NCI-H2171 treated with DMSO at 0.1 percent for 48 hours (cell line): ENCODE data around the gene CBLB.
"Not testable (repeated sequence)": the region's sequence is repeated elsewhere in the genome, so short reads cannot be mapped to it uniquely, and the experiment has no call there.

ENCODE experiments used
- DNase-seq: peaks from one replicate; lab custom pipeline; 2025; lab: John Stamatoyannopoulos, UW

The CBLB gene

DNA sequence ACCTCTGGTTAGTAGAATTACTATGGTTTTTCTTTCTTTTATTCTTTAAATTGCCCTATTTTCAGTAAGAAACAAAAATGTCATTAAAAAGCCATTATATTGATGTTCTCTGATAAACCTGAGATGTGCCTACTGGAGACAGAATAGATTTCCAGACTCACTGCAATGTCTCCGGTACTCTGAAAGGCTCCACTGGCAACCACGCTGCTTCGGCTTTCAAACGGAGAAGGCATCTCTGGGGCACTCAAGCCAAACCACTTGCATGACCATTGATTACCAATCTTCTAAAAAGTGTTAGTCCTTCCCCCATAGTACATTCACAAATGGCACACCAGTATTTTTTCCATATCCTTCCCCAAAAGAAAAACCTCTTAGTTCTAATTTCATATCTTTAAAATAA lies 82.6 kb downstream of the CBLB start:
- DNase-seq, result no peak

DNA sequence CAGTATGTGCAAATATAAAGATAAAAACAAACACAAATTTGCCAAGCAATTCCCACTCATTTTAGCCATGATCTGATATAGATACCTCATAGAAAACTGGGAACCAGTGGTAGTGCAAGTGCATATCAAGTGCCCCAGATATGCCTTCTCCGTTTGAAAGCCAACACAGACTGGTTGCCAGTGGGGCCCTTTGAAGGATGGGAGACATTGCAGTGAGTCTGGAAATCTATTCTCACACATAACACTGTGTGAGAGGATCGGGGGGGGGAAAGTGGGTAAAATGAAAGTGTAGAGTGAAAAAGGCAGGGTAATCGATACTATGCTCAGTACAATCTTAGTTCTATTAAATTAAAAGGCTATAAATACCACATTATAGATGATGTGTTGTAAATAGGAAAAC lies 83.0 kb downstream of the CBLB start:
- no peak for DNase-seq

DNA sequence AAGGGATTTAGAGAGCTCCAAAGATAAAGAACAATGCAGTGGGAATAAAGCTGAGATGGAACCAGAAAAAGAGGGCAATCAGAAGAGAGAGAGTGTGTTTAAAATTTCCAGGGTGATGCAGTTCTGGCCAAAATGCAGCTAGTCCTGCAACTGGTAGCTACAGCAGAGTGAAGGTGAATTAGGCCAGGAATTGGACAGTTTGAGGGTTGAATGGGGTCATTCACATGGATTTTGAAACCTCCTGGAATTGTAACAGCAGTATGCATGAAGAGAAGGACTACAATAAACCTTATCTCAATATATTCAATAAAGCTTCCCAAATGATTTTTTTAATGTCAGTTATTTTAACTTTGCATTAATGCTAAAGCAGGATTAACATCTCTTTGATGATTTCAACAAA lies 85.2 kb downstream of the CBLB start:
- DNase-seq, result no peak

DNA sequence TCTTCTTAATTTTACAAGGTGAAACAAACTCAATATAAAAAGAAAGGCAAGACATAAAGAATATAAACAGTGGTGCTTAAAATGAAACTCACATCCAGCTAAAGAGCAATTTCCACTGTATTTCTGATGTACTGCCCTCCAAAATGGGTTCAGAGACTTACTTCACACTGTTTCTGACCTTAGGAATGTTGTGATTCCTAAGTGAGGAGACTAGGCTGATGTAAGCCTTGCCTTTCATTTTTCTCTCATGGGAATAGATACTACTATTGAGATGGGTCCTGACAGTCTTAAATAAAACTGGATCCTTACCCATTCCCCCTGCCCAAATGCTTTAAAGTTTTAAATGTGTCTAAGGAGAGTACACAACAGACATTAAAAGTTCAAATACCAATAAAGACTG lies 86.9 kb downstream of the CBLB start:
- DNase-seq, result no peak

DNA sequence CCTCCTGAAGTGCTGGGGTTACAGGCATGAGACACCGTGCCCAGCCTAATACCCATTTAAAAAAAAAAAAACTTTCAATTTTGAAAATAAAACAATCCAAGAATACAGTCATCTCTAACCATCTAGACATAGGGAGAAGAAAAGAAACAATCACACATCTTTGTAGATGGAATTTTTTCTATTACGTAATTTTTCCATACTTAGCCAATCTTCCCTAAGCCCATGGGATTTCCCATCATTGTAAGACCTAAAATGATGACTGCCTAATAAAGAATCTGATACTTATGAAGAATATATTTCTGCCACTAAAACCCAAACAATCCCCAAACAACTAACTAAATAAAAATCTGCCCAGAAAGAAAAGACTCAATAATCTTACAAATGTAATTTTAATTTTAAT lies 88.7 kb downstream of the CBLB start:
- DNase-seq, result no peak

DNA sequence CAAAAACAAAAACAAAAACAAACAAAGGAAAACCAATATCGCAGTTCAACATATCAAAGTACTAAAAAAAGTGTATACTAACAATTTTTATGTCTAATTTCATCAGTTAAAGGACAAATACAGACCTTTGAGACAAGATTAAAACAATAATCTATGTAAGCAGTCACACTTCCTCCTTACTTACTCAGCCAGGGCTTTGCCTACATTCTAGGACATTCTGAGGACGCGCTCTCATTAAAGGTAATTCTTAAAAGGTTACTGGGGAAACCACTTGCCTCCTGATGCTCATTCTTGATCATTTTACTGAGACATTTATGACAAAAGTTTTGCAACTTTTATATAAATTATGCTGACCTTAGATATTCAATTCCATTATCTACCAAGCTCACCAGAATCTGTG lies 93.4 kb downstream of the CBLB start:
- no peak for DNase-seq

DNA sequence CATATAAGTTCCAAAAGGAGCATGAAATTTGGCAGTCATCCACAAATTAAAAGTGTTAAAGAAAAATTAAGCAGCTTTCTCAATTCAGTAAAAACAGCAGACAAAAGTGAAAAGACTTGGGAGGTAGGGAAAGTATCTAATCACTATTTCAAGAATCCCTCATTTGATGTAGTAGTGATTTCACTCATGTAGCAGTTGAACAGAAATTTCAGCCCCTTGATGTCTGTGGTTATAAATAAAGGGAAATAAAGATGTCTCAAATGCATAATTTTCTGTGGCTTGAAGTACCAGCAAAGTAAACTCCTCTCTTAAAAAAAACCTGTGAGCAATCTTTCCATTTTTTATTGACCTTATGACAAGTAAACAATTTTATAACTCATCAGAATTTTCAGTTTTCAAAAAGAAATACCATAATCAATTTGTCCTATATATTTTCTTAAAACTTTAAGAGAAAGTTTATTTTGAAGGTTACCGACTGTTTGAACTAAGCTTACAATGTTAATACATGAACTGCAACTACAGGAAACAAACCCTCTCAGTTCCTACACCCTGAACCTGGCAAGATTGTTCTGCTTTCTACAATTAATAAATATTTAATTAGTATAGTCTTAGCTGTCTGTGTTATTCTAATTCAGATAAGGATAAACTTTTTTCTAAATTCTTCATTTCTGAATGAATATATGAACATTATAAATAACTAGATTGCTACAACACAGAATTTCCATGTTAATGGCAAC lies 94.2 kb downstream of the CBLB start:
- DNase-seq, result no peak

DNA sequence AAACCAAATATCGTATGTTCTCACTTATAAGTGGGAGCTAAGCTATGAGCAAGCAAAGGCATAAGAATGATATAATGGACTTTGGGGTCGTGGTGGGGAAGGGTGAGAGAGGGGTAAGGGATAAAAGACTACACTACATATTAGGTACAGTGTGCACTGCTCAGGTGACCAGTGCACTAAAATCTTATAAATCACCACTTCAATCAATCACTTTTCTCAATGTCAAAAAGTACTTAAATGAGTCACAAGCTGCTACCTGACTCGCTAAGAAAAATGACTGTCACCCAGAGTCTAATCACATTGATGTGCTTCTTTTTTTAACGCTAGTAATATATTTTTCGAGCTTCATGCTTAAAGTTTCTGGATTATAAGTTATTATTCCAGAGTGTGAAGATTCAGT lies 95.5 kb downstream of the CBLB start:
- DNase-seq, result no peak

DNA sequence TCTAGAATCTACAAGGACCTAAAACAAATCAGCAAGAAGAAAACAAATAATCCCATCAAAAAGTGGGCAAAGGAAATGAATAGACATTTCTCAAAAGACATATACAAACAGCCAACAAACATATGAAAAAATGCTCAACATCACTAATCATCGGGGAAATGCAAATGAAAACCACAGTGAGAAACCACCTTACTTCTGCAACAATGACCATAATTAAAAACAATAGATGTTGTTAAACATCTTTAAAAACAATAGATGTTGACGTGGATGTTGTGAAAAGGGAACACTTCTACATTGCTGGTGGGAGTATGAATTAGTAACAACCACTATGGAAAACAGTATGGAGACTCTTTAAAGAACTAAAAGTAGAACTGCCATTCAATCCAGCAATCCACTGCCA lies 96.2 kb downstream of the CBLB start:
- no peak for DNase-seq

DNA sequence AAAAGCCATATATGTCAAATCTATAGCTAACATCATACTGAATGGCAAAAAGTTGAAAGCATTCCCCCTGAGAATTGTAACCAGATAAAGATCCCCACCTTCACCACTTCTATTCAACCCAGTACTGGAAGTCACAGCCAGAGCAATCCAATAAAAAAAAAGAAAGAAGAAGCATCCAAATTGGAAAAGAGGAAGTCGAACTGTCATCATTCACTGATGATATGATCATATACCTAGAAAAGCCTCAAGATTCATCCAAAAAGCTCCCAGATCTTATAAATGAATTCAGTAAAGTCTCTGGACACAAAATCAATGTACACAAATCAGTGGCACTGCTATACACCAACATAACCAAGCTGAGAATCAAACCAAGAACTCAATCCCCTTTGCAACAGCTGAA lies 97.4 kb downstream of the CBLB start:
- DNase-seq, result no peak

DNA sequence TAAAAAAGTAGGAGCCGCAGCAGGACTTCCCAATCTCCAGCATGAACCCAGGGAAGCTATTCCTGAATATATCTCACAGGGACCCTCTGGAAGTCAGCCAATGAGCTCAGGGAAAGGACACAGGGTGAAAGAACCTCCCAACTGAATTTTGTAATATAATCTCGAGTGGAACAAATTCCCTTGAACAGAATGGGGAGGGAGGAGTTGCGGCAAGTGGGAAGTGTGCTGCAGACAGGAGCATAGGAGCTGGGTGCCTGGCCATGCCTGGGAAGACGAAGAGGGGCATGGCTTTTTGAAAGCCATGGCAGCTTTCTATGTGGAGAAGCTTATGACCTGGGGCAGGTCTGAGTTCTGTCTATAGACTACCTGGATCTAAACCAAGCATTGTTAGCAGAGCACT lies 98.4 kb downstream of the CBLB start:
- no peak for DNase-seq

DNA sequence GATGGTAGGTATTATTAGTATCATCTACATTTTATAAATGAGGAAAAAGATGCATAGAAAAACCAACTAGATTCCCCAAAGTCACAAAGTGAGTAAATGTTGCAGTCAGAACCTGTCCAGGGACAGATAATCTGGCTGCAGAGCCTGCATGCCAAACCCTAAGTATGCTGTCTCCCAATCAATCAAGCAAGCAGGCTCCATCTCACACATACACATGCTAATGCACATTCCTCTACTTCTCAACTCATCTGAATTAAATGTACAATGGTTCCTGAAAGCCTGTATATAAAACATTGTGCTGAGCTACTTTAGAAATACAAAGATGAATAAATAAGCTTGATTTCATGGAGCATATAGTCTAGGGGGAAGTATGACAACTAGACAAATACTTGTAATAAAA lies 101.0 kb downstream of the CBLB start:
- no peak for DNase-seq

DNA sequence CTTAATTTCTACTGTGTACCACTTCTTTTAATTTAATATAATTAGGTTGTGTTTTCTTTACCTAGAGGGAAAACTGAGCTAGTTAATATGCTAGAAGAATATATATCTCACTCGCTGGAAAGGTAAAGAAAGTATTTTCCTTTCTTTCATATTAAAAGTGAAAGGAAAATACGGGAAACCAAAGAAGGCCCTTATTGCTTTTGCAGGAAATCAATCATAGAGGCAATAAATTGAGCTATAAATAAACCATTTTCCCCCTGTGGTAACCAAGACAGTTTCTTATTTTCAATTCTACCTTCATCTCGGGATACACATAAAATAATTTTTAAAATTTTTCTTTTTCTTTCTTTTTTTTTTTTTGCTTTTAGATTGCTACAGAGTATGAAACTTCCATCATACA lies 101.6 kb downstream of the CBLB start:
- no peak for DNase-seq

DNA sequence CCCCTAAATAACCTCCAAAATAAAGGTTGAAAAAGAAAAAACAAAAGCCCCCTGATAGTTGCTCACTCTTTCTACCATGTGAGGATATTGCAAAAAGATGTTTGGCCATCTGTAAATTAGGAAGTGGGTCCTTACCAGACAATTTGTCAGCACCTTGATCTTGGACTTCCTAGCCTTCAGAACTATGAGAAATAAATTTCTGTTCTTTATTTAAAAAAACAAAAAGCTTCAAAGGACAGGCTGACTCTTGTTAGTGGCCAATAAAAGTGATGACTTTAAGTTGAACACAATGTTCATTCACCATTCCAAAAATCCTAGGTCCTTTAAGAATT lies 103.5 kb downstream of the CBLB start:
- DNase-seq, result no peak

DNA sequence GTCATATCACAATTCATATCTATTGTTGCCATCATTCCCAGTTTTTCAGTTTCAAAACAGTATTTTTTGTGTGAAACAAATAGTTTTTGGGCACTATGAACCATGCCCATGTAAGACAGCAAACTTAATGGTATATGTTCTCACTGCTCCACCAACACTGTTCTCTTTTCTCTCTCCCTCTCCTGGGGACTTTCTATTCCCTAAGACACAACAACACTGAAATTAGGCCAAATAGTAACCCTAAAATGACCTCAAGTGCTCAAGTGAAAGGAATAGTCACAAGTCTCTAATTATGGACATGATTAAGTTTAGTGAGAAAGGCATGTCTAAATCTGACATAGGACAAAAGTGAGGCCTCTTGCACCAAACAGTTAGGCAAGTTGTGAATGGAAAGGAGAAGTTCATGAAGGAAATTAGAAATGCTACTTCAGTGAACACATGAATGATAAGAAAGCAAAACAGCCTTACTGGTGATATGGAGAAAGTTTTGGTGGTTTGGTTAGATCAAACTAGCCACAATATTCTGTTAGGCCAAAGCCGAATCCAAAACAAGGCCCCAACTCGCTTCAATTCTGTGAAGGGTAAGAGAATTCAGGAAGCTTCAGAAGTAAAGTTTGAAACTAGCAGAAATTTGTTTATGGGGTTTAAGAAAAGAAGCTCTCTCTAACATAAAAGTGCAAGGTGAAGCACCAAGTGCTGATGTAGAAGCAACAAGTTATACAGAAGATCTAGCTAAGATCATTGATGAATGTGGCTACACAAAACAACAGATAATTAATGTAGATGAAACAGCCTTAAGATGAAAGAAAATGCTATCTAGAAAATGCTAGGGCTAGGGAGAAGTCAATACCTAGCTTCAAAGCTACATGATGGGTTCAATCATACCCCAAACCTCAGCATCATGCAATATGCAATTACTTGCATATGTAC lies 104.2 kb downstream of the CBLB start:
- DNase-seq, result no peak

DNA sequence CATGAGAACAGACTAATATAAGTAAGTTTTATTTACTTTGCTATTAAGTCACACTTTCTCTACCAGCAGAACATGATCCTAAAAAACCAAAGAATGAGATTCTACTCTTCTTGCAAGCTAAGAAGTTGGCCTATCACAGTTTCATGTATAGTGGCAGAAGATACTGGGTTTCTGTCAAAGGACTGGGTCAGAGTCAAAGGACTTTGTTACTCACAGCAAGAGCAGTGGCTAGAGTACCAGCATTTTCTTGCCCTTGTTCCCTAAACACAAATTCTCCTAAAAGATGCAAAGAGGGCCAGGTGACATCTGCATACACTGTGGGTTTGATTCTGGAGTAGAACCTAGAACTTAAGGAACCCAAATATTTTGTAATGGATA lies 105.2 kb downstream of the CBLB start:
- DNase-seq, result no peak

DNA sequence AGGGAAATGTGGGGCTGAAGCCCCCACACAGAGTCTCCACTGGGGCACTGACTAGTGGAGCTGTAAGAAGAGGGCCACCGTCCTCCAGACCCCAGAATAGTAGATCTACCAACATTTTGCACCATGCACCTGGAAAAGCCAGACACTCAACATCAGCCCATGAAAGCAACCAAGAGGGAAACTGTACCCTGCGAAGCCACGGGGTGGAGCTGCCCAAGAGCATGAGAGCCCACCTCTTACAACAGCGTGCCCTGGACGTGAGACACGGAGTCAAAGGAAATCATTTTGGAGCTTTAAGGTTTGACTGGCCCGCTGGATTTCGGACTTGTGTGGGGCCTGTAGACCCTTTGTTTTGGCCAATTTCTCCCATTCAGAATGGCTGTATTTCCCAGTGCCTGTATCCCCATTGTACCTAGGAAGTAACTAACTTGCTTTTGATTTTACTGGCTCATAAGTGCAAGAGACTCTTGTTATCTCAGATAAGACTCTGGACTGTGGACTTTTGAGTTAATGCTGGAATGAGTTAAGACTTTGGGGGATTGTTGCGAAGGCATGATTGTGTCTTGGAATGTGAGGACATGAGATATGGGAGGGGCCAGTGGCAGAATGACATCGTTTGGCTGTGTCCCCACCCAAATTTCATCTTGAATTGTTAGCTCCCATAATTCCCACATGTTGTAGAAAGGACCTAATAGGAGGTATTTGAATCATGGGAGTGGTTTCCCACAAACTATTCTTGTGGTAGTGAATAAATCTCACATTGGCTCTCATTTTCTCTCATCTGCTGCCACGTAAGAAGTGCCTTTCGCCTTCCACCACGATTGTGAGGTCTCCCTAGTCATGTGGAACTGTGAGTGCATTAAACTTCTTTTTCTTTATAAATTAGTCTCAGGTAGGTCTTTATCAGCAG lies 105.8 kb downstream of the CBLB start:
- no peak for DNase-seq

DNA sequence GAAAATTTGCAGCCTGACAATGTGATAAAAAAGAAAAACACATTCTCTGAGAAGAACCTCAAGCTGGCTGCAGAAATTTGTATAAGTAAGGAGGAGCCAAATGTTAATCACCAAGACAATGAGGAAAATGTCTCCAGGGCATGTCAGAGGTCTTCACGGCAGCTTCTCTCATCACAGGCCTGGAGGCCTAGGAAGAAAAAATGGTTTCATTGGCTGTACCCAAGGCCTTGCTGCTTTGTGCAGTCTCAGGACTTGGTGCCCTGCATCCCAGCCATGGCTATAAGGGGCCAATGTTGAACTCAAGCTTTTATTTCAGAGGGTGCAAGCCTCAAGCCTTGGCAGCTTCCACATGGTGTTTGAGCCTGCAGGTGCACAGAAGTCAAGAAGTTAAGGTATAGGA lies 106.6 kb downstream of the CBLB start:
- not testable (repeated sequence) for DNase-seq

DNA sequence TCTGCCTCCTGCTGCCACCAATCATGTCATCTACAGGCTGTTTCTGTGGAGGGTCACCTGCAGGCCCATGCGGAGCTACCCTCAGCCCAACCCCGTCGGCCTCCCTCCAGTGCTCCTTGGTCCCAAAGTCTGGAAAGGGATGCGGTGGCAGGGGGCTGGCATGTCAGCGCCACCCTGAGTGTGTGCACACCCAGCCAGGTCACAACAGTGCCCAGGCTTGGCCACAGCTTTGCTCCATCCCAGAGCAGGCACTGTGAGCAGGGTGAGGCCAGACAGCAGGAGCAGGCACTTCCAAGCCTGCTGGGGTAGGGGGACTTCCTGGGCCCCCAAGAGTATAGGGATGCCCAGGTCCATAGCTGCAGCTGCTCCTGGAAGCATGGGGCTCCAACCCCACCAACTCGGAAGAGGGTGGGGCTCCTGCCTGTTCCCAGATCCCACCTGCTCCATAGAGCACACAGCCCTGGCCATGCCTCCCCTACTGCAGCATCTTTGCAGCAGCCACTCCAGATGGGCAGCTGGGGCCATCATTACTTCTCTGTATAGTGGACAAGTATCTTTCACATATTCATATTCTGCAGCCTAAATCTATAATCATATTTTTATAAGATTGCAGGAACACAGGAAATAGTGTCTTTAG lies 109.3 kb downstream of the CBLB start:
- DNase-seq, result no peak

DNA sequence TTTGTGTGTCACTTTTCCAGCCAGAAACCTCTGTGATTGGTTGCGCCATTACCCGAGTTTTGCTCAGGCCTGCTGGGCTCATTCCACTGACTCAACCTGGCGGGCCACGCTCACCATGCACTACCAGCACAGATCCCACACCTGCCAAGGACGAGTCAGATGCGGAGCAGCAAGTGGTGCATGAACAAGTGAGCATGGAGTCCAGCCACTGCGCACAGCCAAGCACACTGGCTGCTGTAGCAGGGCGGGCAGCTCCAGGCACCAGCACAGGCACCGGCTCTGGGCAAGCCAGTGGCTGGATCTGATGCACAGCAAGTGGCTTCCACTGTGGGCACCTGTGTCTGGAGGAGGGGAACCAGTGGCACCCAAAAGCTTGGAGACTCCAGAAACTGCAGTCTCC lies 110.4 kb downstream of the CBLB start:
- no peak for DNase-seq

DNA sequence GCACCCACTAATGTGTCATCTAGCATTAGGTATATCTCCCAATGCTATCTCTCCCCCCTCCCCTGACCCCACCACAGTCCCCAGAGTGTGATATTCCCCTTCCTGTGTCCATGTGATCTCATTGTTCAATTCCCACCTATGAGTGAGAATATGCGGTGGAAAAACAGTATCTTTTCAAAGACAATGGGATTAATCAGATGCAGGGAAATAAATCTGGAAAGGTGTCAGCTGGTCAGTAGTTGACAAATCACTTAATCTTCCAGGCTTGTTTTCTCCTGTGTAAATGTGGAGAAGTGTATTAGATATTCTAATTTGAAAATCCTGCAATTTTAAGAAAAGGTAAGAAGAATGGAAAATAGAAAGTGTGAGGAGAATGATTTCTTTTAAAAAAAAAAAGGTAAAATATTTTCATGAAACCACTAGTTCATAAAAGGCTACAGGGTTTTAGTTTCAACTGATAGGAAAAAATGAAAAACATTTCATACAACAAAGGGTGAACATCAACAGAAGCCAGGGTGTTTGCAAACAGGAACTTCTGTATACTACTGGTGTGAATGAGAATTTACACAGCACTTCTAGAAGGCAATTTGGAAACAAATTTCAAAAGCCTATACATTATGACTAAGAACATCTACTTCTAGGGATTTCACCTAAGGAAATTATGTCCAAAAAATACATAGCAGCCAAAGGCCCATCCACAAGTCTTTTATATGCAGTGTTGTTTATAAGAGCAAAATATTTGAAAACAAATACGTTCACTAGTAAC lies 113.5 kb downstream of the CBLB start:
- no peak for DNase-seq
